LNCaP clone FGC (cell line): ENCODE measurements around the gene BTNL3.

Experiments used
- DNase-seq: peaks from one replicate; pipeline ENCODE4 v3.0.0-alpha.2; 2011; ENCODE audit warnings: low read depth
- H3K4me3 ChIP-seq: 2 replicates; pipeline ENCODE4 v1.5.1; 2011; ENCODE audit warnings: mild to moderate bottlenecking, low read depth, low read length, control low read depth
- TF ChIP-seq, protein P1 (sequence below): IDR thresholded peaks from 2 replicates; pipeline ENCODE4 v1.5.1; 2012; ENCODE audit warnings: mild to moderate bottlenecking; ENCODE audit not compliant: control insufficient read depth, insufficient read depth; ENCODE audit errors: extremely low read depth

Gene BTNL3

DNA sequence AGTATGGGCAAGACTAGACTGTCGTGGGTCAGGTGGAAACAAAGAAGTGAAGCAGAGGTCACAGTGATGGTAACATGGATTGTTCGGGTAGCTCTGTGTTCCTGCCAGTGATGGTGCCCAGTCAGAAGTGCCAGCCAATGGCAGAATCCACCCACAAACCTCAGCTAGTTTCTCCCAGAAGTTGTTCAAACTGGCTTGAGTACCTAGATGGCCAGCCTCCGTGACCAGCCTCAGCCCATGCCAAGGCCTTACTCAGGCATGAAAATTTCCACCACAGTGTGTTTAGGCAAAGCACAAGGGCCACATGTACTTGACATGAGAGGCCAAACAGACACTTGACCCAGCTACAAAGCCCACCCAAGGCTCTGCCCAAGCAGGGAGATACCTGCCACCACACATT lies 32.0 kb downstream of the BTNL3 start:
- TF ChIP-seq, protein P1, sequence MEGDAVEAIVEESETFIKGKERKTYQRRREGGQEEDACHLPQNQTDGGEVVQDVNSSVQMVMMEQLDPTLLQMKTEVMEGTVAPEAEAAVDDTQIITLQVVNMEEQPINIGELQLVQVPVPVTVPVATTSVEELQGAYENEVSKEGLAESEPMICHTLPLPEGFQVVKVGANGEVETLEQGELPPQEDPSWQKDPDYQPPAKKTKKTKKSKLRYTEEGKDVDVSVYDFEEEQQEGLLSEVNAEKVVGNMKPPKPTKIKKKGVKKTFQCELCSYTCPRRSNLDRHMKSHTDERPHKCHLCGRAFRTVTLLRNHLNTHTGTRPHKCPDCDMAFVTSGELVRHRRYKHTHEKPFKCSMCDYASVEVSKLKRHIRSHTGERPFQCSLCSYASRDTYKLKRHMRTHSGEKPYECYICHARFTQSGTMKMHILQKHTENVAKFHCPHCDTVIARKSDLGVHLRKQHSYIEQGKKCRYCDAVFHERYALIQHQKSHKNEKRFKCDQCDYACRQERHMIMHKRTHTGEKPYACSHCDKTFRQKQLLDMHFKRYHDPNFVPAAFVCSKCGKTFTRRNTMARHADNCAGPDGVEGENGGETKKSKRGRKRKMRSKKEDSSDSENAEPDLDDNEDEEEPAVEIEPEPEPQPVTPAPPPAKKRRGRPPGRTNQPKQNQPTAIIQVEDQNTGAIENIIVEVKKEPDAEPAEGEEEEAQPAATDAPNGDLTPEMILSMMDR, result no peak
- DNase-seq, result no peak
- H3K4me3 ChIP-seq, result no peak overlapping the region

DNA sequence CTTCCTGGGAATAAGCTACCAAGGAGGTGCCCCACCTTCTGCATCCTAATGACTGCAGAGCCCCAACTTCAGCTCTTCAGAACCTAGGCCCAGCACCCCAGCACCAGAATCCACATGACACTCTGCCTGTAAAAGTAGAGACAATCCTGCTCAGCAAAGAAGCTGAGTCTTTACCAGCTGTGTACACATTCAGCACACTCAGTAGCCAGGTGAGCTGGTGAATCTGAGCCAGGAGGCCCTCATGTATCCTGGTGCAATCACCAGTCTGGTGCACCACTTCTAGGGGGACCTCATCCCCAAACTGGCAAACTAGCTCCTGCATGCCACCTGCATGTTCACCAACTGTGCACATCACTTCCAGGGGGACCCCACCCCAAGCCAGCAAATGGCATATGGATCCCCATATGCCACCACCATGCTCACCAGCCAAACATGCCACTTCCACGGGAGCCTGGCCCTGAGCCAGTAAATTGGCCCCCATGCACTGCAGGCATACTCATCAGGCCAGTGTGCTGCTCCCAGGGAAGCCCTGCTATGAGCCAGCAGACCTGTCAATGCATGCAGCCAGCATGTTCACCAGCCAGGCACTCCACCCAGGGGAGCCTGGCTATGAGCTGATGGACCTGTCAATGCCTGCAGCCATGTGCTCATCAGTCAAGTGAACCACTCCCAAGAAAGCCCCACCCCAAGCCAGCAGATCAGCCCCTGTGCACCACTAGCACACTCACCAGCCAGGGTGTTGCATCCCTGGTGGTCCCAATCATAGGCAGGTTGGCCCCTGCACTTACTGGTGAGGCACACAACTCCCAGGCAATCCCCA lies 35.8 kb downstream of the BTNL3 start:
- H3K4me3 ChIP-seq, result no peak overlapping the region
- TF ChIP-seq, protein P1, result no peak
- DNase-seq, result no peak

DNA sequence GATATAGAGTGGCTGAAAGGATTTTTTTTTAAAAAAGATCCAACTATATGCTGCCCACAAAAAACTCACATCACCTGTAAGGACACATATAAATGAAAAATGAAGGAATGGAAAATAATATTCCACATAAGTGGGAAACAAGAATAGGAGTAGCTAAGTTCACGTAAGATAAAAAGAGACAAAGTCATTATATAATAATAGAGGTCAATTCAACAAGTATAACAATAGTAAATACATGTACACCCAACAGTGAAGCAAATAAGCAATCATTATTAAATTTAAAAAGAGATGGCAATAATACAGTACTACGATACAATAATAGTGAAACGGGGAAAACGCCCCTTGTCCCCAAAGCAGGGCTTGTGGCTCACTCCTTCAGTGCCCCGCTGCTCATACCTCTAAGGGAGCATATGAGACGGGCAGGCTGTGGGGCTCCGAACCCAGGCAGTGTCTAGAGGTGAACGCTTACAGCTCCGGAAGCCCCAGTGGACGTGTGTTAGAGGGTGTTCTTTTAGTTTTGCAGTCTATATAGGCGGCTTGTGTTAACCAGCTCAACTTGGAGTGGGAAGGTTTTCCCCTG lies 38.9 kb downstream of the BTNL3 start:
- no peak overlapping the region for H3K4me3 ChIP-seq
- DNase-seq, result no peak
- TF ChIP-seq, protein P1, result no peak

DNA sequence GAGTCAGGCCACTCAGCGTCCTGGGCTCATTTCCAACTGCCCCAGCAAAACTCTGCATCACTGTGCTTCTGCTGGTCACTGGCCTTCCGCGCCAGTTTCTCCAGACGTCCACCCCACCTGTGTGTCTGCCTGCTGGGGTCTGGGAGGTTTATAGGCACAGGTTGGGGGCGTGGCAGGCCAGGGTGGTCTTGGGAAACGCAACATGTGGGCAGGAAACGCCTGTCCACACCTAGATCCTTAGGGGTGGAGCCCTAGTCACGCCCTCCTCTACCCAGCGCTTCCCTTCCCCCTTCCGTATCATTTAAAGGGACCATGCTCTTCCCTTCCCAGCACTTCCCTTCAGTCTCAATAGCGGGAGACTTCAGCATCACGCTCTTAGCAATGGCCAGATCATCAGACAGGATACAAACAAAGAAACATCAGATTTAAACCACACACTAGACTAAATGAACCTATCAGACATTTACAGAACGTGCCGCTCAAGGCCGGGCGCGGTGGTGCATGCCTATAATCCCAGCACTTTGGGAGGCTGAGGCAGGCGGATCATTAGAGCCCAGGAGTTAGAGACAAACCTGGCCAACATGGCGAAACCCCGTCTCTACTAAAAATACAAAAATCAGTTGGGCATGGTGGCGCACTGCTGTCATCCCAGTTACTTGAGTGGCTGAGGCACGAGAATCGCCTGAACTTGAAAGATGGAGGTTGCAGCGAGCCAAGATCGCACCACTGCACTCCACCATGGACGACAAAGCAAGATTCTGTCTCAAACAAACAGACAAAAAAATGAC lies 39.6 kb downstream of the BTNL3 start:
- TF ChIP-seq, protein P1, result no peak
- H3K4me3 ChIP-seq, result no peak overlapping the region
- no peak for DNase-seq

DNA sequence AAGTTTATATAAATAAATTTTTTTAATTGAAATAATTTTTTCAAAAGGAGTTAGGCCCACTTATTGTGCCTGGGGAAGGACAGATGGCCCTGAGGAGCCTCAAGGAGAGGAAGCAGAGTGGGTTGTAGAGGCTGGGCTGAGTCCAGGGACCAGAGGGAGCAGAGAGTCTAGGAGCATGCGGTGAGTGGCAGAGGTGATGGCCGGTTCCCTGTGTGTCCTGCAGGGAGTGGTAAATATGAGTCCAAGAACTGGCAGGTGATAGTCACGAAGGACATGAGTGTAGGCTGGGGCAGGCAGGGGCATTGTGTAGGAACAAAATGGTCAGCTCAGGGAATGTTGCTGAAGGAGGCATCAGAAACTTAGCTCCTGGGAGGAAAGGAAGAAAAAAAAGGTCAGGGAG lies 43.1 kb downstream of the BTNL3 start:
- DNase-seq, result no peak
- TF ChIP-seq, protein P1, result no peak
- no peak overlapping the region for H3K4me3 ChIP-seq

DNA sequence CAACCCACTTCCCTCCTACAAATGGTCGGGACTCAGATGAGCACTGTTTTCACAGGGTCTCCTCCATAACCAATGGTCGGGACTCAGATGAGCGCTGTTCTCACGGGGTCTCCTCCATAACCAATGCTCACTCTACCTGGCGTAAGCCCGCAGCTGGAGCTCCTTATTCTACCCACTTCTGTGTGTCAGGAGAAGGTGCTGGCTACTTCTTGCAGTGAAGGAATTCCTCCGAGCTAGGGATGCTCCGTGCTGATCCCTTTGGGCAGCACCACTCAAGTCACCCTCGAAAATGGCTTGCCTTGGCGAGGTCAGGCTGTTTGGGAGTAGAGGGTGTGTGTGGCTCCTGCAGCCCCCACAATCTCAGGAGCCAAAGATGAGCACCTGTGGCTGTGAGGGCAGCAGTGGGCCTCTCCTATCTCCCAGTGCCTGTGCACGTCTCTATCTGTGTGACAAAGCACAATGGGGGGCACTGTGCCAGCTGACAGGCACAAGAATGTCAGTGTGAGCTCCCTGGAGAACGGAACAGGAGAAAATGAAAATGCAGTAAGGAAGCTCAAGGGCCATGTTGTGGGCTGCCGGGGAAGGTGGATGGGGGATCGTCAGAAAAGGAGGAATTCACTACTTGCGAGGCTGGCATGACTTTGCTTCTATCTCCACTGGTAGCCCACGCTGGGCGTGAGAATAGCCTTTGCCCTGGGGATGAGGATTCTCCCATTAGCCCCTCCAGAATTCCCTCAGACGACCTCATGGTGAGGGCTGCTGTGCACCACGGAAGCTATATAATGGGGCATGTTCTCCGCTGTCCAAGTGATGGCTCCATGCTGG lies 47.6 kb downstream of the BTNL3 start:
- no peak overlapping the region for H3K4me3 ChIP-seq
- TF ChIP-seq, protein P1, result no peak
- DNase-seq, result no peak
